Measurements from ENCODE around the gene TAPBP. TPM values are rescaled to one million over a fixed set of nuclear protein-coding genes. Genes with fewer than 3 reads are reported as not detected.

The TAPBP gene
- total and polyA plus RNA-seq, 9 of the 15 experiments (the other 6 are each of a cell fraction or from before 2014, with no cell fraction given), result 5.6 to 74.0 (median 22.3) TPM

DNA sequence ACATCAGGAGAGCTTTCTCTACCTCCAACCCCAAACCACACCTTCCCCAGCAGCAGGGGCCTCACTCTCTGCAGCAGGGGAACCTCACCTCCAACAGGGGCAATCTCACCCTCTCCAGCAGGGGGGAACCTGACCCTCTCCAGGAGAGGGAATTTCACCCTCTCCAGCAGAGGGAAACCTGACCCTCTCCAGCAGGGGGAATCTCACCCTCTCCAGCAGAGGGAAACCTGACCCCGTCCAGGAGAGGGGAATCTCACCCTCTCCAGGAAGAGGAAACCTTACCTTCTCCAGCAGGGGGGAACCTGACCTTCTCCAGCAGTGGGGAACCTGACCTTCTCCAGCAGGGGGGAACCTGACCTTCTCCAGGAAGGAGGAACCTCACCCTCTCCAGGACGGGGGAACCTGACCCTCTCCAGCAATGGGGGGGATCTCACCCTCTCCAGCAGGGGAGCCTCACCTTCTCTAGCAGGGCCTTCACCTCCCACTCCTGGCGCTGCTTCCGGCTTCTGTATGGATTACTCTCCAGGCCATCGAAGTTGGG is 33.8 kb downstream of the TAPBP start (continued):
- TF ChIP-seq, protein P1, sequence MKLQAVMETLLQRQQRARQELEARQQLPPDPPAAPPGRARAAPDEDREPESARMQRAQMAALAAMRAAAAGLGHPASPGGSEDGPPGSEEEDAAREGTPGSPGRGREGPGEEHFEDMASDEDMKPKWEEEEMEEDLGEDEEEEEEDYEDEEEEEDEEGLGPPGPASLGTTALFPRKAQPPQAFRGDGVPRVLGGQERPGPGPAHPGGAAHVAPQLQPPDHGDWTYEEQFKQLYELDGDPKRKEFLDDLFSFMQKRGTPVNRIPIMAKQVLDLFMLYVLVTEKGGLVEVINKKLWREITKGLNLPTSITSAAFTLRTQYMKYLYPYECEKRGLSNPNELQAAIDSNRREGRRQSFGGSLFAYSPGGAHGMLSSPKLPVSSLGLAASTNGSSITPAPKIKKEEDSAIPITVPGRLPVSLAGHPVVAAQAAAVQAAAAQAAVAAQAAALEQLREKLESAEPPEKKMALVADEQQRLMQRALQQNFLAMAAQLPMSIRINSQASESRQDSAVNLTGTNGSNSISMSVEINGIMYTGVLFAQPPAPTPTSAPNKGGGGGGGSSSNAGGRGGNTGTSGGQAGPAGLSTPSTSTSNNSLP (IDR thresholded peaks at IDR 0.05; ENCODE audit: borderline replicate concordance, low read depth, low read length), result 0 out of 2 replicates have a peak, but pooled peaks have one; percentile 16
- TF ChIP-seq SAP30 (IDR thresholded peaks at IDR 0.05; ENCODE audit: borderline replicate concordance, insufficient read depth, low read depth, low read length, poor library complexity, severe bottlenecking) (no peak), RB1 (IDR thresholded peaks at IDR 0.05; ENCODE audit: low read depth) (peak; percentile 84; the same call in 1 of the 2 replicates)
- TF ChIP-seq, protein P2, sequence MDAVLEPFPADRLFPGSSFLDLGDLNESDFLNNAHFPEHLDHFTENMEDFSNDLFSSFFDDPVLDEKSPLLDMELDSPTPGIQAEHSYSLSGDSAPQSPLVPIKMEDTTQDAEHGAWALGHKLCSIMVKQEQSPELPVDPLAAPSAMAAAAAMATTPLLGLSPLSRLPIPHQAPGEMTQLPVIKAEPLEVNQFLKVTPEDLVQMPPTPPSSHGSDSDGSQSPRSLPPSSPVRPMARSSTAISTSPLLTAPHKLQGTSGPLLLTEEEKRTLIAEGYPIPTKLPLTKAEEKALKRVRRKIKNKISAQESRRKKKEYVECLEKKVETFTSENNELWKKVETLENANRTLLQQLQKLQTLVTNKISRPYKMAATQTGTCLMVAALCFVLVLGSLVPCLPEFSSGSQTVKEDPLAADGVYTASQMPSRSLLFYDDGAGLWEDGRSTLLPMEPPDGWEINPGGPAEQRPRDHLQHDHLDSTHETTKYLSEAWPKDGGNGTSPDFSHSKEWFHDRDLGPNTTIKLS (IDR thresholded peaks at IDR 0.05; ENCODE audit: borderline replicate concordance, low read depth), result peak; percentile 41; the same call in 1 of the 2 replicates
- TF ChIP-seq, protein P3, sequence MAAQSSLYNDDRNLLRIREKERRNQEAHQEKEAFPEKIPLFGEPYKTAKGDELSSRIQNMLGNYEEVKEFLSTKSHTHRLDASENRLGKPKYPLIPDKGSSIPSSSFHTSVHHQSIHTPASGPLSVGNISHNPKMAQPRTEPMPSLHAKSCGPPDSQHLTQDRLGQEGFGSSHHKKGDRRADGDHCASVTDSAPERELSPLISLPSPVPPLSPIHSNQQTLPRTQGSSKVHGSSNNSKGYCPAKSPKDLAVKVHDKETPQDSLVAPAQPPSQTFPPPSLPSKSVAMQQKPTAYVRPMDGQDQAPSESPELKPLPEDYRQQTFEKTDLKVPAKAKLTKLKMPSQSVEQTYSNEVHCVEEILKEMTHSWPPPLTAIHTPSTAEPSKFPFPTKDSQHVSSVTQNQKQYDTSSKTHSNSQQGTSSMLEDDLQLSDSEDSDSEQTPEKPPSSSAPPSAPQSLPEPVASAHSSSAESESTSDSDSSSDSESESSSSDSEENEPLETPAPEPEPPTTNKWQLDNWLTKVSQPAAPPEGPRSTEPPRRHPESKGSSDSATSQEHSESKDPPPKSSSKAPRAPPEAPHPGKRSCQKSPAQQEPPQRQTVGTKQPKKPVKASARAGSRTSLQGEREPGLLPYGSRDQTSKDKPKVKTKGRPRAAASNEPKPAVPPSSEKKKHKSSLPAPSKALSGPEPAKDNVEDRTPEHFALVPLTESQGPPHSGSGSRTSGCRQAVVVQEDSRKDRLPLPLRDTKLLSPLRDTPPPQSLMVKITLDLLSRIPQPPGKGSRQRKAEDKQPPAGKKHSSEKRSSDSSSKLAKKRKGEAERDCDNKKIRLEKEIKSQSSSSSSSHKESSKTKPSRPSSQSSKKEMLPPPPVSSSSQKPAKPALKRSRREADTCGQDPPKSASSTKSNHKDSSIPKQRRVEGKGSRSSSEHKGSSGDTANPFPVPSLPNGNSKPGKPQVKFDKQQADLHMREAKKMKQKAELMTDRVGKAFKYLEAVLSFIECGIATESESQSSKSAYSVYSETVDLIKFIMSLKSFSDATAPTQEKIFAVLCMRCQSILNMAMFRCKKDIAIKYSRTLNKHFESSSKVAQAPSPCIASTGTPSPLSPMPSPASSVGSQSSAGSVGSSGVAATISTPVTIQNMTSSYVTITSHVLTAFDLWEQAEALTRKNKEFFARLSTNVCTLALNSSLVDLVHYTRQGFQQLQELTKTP (IDR thresholded peaks at IDR 0.05; ENCODE audit: low read depth in 1 of 2, partially characterized antibody in 2 of 2), result peak in 1 of 2 experiments; percentile 38
- TF ChIP-seq, protein P4, sequence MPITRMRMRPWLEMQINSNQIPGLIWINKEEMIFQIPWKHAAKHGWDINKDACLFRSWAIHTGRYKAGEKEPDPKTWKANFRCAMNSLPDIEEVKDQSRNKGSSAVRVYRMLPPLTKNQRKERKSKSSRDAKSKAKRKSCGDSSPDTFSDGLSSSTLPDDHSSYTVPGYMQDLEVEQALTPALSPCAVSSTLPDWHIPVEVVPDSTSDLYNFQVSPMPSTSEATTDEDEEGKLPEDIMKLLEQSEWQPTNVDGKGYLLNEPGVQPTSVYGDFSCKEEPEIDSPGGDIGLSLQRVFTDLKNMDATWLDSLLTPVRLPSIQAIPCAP (CRISPR knock-in tag; IDR thresholded peaks at IDR 0.05; ENCODE audit: borderline replicate concordance), result no peak
- TF ChIP-seq, protein P5, sequence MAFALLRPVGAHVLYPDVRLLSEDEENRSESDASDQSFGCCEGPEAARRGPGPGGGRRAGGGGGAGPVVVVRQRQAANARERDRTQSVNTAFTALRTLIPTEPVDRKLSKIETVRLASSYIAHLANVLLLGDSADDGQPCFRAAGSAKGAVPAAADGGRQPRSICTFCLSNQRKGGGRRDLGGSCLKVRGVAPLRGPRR (CRISPR knock-in tag; IDR thresholded peaks at IDR 0.05), result no peak

All from K562 (cell line).